Stimulated activated CD4-positive, alpha-beta T cell treated with anti-CD3 and anti-CD28 coated beads, TNF-alpha, amount 100 ng/mL, for 24 hours (primary cell): ENCODE measurements around the gene EDIL3.
"Not testable (repeated sequence)": the region's sequence is repeated elsewhere in the genome, so short reads cannot be mapped to it uniquely, and the experiment has no call there.

Experiments
- DNase-seq, 3 experiments: peaks; one replicate each; pipeline ENCODE4 v3.0.0-alpha.2; 2020; ENCODE audit warnings: low read depth in 3 of 3

EDIL3 gene

GRCh38 chr5:84378961-84379360, 5.7 kb downstream of the EDIL3 start:
- no peak for DNase-seq

GRCh38 chr5:84378420-84378819, 6.3 kb downstream of the EDIL3 start:
- no peak for DNase-seq

- DNase-seq = no peak
These were observed 8.3 kb downstream of the EDIL3 start for GRCh38 chr5:84376346-84376745.

GRCh38 chr5:84374568-84374967, 10.1 kb downstream of the EDIL3 start:
- no peak for DNase-seq

- no peak for DNase-seq
These were observed 11.2 kb downstream of the EDIL3 start for GRCh38 chr5:84373506-84373905.

GRCh38 chr5:84372066-84372695, 12.5 kb downstream of the EDIL3 start:
- no peak for DNase-seq

- no peak for DNase-seq
These were observed 14.5 kb downstream of the EDIL3 start for GRCh38 chr5:84370176-84370575.

- DNase-seq = no peak
These were observed 20.6 kb downstream of the EDIL3 start for GRCh38 chr5:84364043-84364442.

GRCh38 chr5:84362061-84362720, 22.5 kb downstream of the EDIL3 start:
- DNase-seq = no peak

GRCh38 chr5:84361572-84361971, 23.1 kb downstream of the EDIL3 start:
- no peak for DNase-seq

- DNase-seq = no peak
These were observed 24.6 kb downstream of the EDIL3 start for GRCh38 chr5:84360056-84360455.

GRCh38 chr5:84354101-84354500, 30.6 kb downstream of the EDIL3 start:
- DNase-seq = no peak

GRCh38 chr5:84344788-84345187, 39.9 kb downstream of the EDIL3 start:
- DNase-seq = no peak

GRCh38 chr5:84343171-84343570, 41.5 kb downstream of the EDIL3 start:
- no peak for DNase-seq

GRCh38 chr5:84332106-84332505, 52.6 kb downstream of the EDIL3 start:
- DNase-seq = no peak

- DNase-seq = no peak
These were observed 57.1 kb downstream of the EDIL3 start for GRCh38 chr5:84327591-84327990.

GRCh38 chr5:84322646-84323045, 62.0 kb downstream of the EDIL3 start:
- no peak for DNase-seq

- not testable (repeated sequence) for DNase-seq
These were observed 66.9 kb downstream of the EDIL3 start for GRCh38 chr5:84317826-84318225.

GRCh38 chr5:84312280-84312679, 72.4 kb downstream of the EDIL3 start:
- DNase-seq = not testable (repeated sequence)

- not testable (repeated sequence) for DNase-seq
These were observed 74.8 kb downstream of the EDIL3 start for GRCh38 chr5:84309850-84310249.

GRCh38 chr5:84306601-84307000, 78.1 kb downstream of the EDIL3 start:
- no peak for DNase-seq

GRCh38 chr5:84304599-84304998, 80.1 kb downstream of the EDIL3 start:
- no peak for DNase-seq

GRCh38 chr5:84303315-84303714, 81.4 kb downstream of the EDIL3 start:
- no peak for DNase-seq

GRCh38 chr5:84301535-84301934, 83.1 kb downstream of the EDIL3 start:
- no peak for DNase-seq
